ENCODE measurements around the gene ACADM.
A peak's percentile ranks its signal among the peaks of the same experiment; 100 is the strongest.
"Not testable (repeated sequence)": the region's sequence is repeated elsewhere in the genome, so short reads cannot be mapped to it uniquely, and the experiment has no call there.

The ACADM gene

DNA sequence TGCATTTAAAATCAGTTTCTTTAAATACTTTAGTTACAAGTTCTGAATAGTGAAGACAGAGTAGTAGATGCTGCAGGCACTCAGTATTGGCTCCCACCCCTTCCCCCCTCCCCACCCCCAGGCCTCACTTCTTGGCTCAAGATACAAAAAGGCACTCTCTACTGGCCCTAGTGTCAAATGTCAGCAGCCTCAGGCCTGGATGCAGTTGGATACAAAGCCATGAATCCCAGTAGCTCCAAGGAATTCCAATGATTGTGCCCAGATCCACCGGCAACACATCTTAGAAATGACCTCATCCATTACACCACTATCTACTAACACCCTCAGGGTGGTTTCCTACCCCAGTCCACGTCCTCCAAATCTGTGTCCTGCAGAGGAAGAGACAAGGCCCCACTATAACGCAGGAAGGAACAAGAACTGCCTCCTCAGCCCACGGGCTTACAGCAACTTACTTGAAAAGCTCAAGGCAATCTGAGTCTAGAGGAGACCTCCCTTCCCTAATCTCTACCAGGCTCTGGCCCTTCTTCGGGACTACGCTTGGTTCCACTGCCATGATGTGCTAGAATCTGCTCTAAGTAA, 17.6 kb downstream of the ACADM start:
- no peak for DNase-seq (ENCODE audit: low spot score)

DNA sequence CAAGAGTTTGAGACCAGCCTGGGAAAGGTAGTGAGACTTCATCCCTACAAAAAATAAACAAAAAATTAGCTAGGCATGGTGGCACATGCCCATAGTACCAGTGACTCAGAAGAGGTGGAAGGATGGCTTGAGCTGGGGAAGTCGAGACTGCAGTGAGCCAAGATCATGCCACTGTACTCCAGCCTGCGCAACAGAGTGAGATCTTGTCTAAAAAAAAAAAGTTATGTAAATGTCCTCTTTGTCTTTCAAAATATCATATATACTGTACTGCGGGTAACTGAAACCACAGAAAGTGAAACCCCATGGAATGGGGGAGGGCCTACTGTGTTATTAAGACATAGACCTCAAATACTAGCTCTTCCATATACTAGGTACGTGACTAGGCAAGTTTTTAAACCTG, 20.8 kb downstream of the ACADM start:
- DNase-seq (ENCODE audit: low spot score): no peak

DNA sequence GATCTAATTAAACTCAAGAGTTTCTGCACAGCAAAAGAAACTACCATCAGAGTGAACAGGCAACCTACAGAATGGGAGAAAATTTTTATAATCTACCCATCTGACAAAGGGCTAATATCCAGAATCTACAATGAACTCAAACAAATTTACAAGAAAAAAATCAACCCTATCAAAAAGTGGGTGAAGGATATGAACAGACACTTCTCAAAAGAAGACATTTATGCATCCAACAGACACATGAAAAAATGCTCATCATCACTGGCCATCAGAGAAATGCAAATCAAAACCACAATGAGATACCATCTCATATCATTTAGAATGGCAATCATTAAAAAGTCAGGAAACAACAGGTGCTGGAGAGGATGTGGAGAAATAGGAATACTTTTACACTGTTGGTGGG, 32.7 kb downstream of the ACADM start:
- DNase-seq (ENCODE audit: low spot score): not testable (repeated sequence)

GRCh38 chr1:75758543-75758942, 34.0 kb downstream of the ACADM start:
- DNase-seq (ENCODE audit: low spot score): not testable (repeated sequence)

DNA sequence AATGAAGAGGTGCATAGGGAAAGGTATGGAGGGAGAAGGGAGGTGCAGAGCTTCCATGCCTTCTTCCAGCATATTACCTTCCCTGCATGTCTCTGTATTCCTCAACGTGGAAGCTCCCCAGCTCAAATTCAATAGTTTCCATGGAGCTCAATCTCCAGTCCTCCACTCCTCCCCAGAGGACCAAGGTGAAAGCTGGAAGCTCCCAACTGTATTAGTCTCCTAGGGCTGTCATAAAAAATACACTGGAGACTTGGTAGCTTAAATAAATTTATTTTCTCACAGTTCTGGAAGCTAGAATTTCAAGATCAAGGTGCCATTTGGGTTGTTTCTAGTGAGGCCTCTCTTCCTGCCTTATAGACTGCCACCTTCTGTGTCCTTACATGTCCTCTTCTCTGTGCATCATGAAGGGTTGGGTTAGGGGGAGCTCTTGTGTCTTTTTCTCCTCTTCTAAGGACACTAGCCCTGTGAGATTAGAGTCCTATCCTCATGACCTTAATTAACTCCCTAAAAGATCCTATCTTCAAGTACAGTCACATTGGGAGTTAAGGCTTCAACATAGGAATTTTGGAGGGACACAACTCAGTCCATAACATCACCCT, 39.6 kb downstream of the ACADM start:
- DNase-seq (ENCODE audit: low spot score): no peak

DNA sequence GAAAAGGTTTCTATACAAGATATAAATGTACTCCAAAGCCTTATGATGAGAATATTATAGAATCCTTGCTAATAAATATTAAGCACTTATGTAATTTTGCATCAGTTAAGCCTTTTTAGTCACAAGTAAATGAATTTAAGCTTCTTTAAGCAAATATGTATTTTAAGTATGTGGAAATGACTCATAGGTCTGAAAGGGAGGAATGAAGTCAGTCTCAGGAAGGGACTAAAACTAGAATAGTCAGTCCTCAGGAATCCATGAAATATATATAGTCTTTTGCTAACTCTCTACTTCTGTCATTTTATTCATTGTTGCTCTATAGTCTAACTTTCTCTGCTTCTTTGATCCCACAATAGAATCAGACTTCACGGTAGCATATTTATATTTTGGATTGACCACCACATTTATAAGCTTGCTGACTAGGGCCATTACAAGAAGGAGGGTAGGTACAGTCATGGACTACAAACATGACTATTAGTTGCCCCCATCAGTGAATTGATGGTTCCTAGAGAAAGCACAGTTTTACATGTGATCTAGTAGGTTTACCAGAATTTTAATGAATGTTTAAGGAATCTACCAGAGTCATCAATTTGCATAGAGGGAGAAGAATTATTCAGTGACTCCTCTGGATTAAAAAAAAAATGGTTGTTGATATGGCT, 41.3 kb downstream of the ACADM start:
- DNase-seq (ENCODE audit: low spot score): no peak

DNA sequence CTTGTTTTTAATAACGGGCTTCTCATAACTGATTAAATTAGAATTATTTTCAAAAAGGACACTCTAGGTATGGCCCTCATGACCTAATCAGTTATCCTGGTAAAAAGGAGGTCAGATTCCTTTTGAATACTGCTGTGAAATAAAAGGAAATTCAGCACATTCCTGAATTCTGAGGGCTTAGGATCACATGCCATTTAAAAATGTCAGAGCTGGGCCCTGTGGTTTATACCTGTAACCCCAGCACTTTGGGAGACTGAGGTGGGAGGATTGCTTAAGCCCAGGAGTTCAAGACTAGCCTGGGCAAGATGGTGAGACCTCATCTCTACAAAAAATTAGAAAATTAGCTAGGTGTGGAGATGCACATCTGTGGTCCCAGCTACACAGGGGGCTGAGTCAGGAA, 43.5 kb downstream of the ACADM start:
- no peak for DNase-seq (ENCODE audit: low spot score)

GRCh38 chr1:75770761-75771160, 46.3 kb downstream of the ACADM start:
- no peak for DNase-seq (ENCODE audit: low spot score)

- no peak for DNase-seq (ENCODE audit: low spot score)
Measured at GRCh38 chr1:75771978-75772377, 47.5 kb downstream of the ACADM start.

GRCh38 chr1:75777812-75778211, 53.3 kb downstream of the ACADM start:
- DNase-seq (ENCODE audit: low spot score): not testable (repeated sequence)

DNA sequence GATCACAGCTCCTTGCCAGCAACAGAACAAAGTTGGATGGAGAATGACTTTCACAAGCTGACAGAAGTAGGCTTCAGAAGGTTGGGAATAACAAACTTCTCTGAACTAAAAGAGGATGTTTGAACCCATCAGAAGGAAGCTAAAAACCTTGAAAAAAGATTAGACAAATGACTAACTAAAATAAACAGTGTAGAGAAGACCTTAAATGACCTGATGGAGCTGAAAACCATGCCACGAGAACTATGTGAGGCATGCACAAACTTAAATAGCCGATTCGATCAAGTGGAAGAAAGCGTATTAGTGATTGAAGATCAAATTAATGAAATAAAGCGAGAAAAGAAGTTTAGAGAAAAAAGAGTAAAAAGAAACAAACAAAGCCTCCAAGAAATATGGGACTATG, 54.2 kb downstream of the ACADM start:
- not testable (repeated sequence) for DNase-seq (ENCODE audit: low spot score)

DNA sequence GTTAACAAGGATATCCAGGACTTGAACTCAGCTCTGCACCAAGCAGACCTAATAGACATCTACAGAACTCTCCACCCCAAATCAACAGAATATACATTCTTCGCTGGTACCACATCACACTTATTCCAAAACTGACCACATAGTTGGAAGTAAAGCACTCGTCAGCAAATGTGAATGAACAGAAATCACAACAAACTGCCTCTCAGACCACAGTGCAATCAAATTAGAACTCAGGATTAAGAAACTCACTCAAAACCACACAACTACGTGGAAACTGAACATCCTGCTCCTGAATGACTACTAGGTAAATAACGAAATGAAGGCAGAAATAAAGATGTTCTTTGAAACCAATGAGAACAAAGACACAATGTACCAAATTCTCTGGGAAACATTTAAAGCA, 55.7 kb downstream of the ACADM start:
- not testable (repeated sequence) for DNase-seq (ENCODE audit: low spot score)

- DNase-seq (ENCODE audit: low spot score): not testable (repeated sequence)
Measured at GRCh38 chr1:75783920-75784319, 59.4 kb downstream of the ACADM start.

GRCh38 chr1:75785320-75785982, 60.9 kb downstream of the ACADM start:
- DNase-seq (ENCODE audit: low spot score): no peak

DNA sequence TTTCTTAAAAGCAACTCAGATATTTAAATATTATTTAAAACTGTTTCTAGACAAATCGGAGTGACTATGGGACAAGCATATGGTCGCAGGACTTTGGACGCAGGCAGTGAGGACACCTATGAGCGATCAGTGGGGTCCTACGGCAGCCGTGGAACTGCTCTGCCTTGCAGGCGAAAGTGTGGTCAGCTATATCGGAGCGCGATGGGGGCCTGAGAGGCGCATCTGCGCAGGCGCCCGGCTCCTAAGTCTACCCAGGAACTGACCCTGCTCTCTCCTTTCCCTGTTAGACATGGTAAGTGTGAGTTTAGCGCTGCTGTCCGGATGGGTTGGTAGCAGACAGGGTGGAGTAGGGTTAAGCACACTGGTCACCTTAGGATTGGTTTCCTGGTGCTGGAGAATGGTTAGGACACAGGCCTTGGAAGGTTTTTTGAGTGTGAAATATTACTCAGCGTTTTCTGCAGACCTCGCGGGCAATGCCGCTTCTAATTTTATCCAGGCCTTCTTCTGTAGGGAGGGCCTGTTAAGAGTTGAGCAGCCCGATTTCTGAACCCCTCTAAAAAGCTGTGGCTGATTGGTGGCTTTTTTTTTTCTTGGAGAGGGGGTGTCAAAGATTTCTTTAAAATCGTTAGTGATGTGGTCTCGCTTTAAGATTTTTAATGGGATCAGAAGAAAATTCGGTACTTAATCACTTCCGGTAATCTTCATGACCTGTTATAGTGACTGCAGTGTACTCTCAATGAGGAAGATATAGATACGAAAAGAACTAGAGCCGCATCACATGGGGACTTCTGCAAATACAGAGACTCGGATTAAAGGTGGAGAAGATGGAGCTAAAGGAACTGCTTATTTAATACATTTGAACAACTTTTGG, 61.7 kb downstream of the ACADM start, which contains the start of gene RABGGTB:
Gene RABGGTB (plus strand): TSS at position 274 of the 871 bp plus-strand sequence. CDS start 16 bp downstream, at position 290.
- peak; percentile 93 for DNase-seq (ENCODE audit: low spot score)

- DNase-seq (ENCODE audit: low spot score): no peak
Measured at GRCh38 chr1:75786901-75787493, 62.5 kb downstream of the ACADM start.

- DNase-seq (ENCODE audit: low spot score): no peak
Measured at GRCh38 chr1:75787524-75787923, 63.0 kb downstream of the ACADM start.

- DNase-seq (ENCODE audit: low spot score): no peak
Measured at GRCh38 chr1:75789988-75790387, 65.5 kb downstream of the ACADM start.

GRCh38 chr1:75791022-75791421, 66.5 kb downstream of the ACADM start:
- no peak for DNase-seq (ENCODE audit: low spot score)

- no peak for DNase-seq (ENCODE audit: low spot score)
Measured at GRCh38 chr1:75792091-75792490, 67.6 kb downstream of the ACADM start.

GRCh38 chr1:75794382-75794781, 69.9 kb downstream of the ACADM start:
- no peak for DNase-seq (ENCODE audit: low spot score)

Data from left forelimb (tissue), 1 donor.